ENCODE data around the gene ASPSCR1.

GRCh38 chr17:81952792-81953228 lies 24.6 kb upstream of the ASPSCR1 start:
- TF ChIP-seq, protein P1, sequence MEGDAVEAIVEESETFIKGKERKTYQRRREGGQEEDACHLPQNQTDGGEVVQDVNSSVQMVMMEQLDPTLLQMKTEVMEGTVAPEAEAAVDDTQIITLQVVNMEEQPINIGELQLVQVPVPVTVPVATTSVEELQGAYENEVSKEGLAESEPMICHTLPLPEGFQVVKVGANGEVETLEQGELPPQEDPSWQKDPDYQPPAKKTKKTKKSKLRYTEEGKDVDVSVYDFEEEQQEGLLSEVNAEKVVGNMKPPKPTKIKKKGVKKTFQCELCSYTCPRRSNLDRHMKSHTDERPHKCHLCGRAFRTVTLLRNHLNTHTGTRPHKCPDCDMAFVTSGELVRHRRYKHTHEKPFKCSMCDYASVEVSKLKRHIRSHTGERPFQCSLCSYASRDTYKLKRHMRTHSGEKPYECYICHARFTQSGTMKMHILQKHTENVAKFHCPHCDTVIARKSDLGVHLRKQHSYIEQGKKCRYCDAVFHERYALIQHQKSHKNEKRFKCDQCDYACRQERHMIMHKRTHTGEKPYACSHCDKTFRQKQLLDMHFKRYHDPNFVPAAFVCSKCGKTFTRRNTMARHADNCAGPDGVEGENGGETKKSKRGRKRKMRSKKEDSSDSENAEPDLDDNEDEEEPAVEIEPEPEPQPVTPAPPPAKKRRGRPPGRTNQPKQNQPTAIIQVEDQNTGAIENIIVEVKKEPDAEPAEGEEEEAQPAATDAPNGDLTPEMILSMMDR (IDR thresholded peaks at IDR 0.05 in 8 of 11, conservative IDR thresholded peaks at IDR 0.05 in 3 of 11): no peak
- no peak for TF ChIP-seq POLR2A (IDR thresholded peaks at IDR 0.05)

Measured in spleen (tissue), 7 donors.